Mucosa of rectum (tissue), 2 donors: ENCODE results near the gene SMIM36.

Experiments
- H3K27ac ChIP-seq, 2 donors: one replicate each; pipeline ENCODE4 v1.7.0; 2013; ENCODE audit warnings: inconsistent platforms in 2 of 2, low read depth in 2 of 2, low read length in 2 of 2
- H3K27me3 ChIP-seq, 2 donors: one replicate each; pipeline ENCODE4 v1.7.0; 2013; ENCODE audit warnings: low read length in 2 of 2; ENCODE audit not compliant: control insufficient read depth in 2 of 2, insufficient read depth in 2 of 2
- H3K36me3 ChIP-seq, 2 donors: one replicate each; pipeline ENCODE4 v1.7.0; 2013; ENCODE audit warnings: low read length in 2 of 2; ENCODE audit not compliant: control insufficient read depth in 2 of 2, insufficient read depth in 2 of 2
- H3K4me1 ChIP-seq, 2 donors: one replicate each; pipeline ENCODE4 v1.7.0; 2013; ENCODE audit warnings: low read length in 2 of 2, mild to moderate bottlenecking in 1 of 2; ENCODE audit not compliant: control insufficient read depth in 2 of 2, insufficient read depth in 2 of 2
- H3K4me3 ChIP-seq, 2 donors: one replicate each; pipeline ENCODE4 v1.7.0; 2013; ENCODE audit warnings: low read length in 2 of 2
- H3K9ac ChIP-seq, 2 donors: one replicate each; pipeline ENCODE4 v1.7.0; 2013; ENCODE audit warnings: low read length in 2 of 2, low read depth in 1 of 2, mild to moderate bottlenecking in 1 of 2
- H3K9me3 ChIP-seq, 2 donors: one replicate each; pipeline ENCODE4 v1.7.0; 2013; ENCODE audit warnings: low read length in 2 of 2; ENCODE audit not compliant: control insufficient read depth in 2 of 2
- donor health status: healthy.
- donor health status: Normal muscosa, but diverticular disease.

Gene SMIM36

GRCh38 chr17:55510986-55511721 lies at the start of gene SMIM36:
SMIM36 (minus strand) TSS chr17:55511452.
- Histone ChIP-seq H3K4me1 (peaks cover 3 to 4% of the 10 kb centered on the region in 2 donors), H3K27me3 (no peaks in the 10 kb centered on the region), H3K9me3 (no peaks in the 10 kb centered on the region), H3K27ac (no peak within 1 kb of the TSS), H3K4me3 (no peak within 1 kb of the TSS), H3K9ac (no peak within 1 kb of the TSS), H3K36me3 (no peaks in the 10 kb centered on the region)

- Histone ChIP-seq H3K9ac (no peak overlapping the region), H3K27me3 (no peaks in the 10 kb centered on the region), H3K27ac (no peak overlapping the region), H3K4me1 (no peaks in the 10 kb centered on the region), H3K36me3 (no peaks in the 10 kb centered on the region), H3K9me3 (no peaks in the 10 kb centered on the region), H3K4me3 (no peak overlapping the region)
Measured at GRCh38 chr17:55555772-55556171, 44.5 kb upstream of the SMIM36 start.

GRCh38 chr17:55549140-55549539 lies 37.9 kb upstream of the SMIM36 start:
- no peaks in the 10 kb centered on the region for H3K4me1 ChIP-seq
- H3K9ac ChIP-seq, result no peak overlapping the region
- no peak overlapping the region for H3K27ac ChIP-seq
- H3K36me3 ChIP-seq, result no peaks in the 10 kb centered on the region
- H3K9me3 ChIP-seq, result no peaks in the 10 kb centered on the region
- no peak overlapping the region for H3K4me3 ChIP-seq
- no peaks in the 10 kb centered on the region for H3K27me3 ChIP-seq

- no peaks in the 10 kb centered on the region for H3K27me3 ChIP-seq
- H3K9me3 ChIP-seq, result no peaks in the 10 kb centered on the region
- no peaks in the 10 kb centered on the region for H3K36me3 ChIP-seq
- H3K9ac ChIP-seq, result no peak overlapping the region
- H3K4me3 ChIP-seq, result no peak overlapping the region
- no peaks in the 10 kb centered on the region for H3K4me1 ChIP-seq
- H3K27ac ChIP-seq, result no peak overlapping the region
Measured at GRCh38 chr17:55546991-55547664, 35.9 kb upstream of the SMIM36 start.

GRCh38 chr17:55546481-55546880 lies 35.2 kb upstream of the SMIM36 start:
- no peaks in the 10 kb centered on the region for H3K36me3 ChIP-seq
- H3K27ac ChIP-seq, result no peak overlapping the region
- H3K4me1 ChIP-seq, result no peaks in the 10 kb centered on the region
- no peaks in the 10 kb centered on the region for H3K27me3 ChIP-seq
- H3K9ac ChIP-seq, result no peak overlapping the region
- no peak overlapping the region for H3K4me3 ChIP-seq
- H3K9me3 ChIP-seq, result no peaks in the 10 kb centered on the region

GRCh38 chr17:55545806-55546205 lies 34.6 kb upstream of the SMIM36 start:
- Histone ChIP-seq H3K27ac (no peak overlapping the region), H3K4me3 (no peak overlapping the region), H3K36me3 (no peaks in the 10 kb centered on the region)

GRCh38 chr17:55543709-55544108 lies 32.5 kb upstream of the SMIM36 start:
- no peak overlapping the region for H3K4me3 ChIP-seq

More at GRCh38 chr17:55545806-55546205, 34.6 kb upstream of the SMIM36 start:
- no peaks in the 10 kb centered on the region for H3K27me3 ChIP-seq
- no peaks in the 10 kb centered on the region for H3K9me3 ChIP-seq
- H3K9ac ChIP-seq, result no peak overlapping the region
- H3K4me1 ChIP-seq, result no peaks in the 10 kb centered on the region

GRCh38 chr17:55540414-55541091 lies 29.3 kb upstream of the SMIM36 start:
- H3K9me3 ChIP-seq, result no peaks in the 10 kb centered on the region
- H3K4me1 ChIP-seq, result no peaks in the 10 kb centered on the region
- no peak overlapping the region for H3K4me3 ChIP-seq
- no peak overlapping the region for H3K9ac ChIP-seq
- H3K36me3 ChIP-seq, result no peaks in the 10 kb centered on the region
- no peaks in the 10 kb centered on the region for H3K27me3 ChIP-seq
- no peak overlapping the region for H3K27ac ChIP-seq

More at GRCh38 chr17:55543709-55544108, 32.5 kb upstream of the SMIM36 start:
- H3K36me3 ChIP-seq, result no peaks in the 10 kb centered on the region
- no peaks in the 10 kb centered on the region for H3K9me3 ChIP-seq
- H3K4me1 ChIP-seq, result no peaks in the 10 kb centered on the region
- no peak overlapping the region for H3K27ac ChIP-seq
- H3K27me3 ChIP-seq, result no peaks in the 10 kb centered on the region
- no peak overlapping the region for H3K9ac ChIP-seq

- Histone ChIP-seq H3K4me1 (no peaks in the 10 kb centered on the region), H3K27ac (no peak overlapping the region), H3K36me3 (no peaks in the 10 kb centered on the region), H3K9me3 (no peaks in the 10 kb centered on the region), H3K9ac (no peak overlapping the region), H3K4me3 (no peak overlapping the region), H3K27me3 (no peaks in the 10 kb centered on the region)
Measured at GRCh38 chr17:55536205-55536604, 25.0 kb upstream of the SMIM36 start.

- Histone ChIP-seq H3K4me1 (no peaks in the 10 kb centered on the region), H3K4me3 (no peak overlapping the region), H3K36me3 (no peaks in the 10 kb centered on the region), H3K9ac (no peak overlapping the region), H3K9me3 (no peaks in the 10 kb centered on the region), H3K27me3 (no peaks in the 10 kb centered on the region), H3K27ac (no peak overlapping the region)
Measured at GRCh38 chr17:55533608-55534007, 22.4 kb upstream of the SMIM36 start.
